Stimulated activated CD8-positive, alpha-beta memory T cell treated with anti-CD3 and anti-CD28 coated beads, Interleukin-4, amount 100 ng/mL, for 24 hours (primary cell): ENCODE data around the gene PLCB4.

Experiments used
- DNase-seq: peaks from one replicate; pipeline ENCODE4 v3.0.0-alpha.2; 2020; ENCODE audit warnings: low read depth

Gene PLCB4

GRCh38 chr20:9323622-9324021, 254.7 kb downstream of the PLCB4 start:
- DNase-seq = no peak

DNA sequence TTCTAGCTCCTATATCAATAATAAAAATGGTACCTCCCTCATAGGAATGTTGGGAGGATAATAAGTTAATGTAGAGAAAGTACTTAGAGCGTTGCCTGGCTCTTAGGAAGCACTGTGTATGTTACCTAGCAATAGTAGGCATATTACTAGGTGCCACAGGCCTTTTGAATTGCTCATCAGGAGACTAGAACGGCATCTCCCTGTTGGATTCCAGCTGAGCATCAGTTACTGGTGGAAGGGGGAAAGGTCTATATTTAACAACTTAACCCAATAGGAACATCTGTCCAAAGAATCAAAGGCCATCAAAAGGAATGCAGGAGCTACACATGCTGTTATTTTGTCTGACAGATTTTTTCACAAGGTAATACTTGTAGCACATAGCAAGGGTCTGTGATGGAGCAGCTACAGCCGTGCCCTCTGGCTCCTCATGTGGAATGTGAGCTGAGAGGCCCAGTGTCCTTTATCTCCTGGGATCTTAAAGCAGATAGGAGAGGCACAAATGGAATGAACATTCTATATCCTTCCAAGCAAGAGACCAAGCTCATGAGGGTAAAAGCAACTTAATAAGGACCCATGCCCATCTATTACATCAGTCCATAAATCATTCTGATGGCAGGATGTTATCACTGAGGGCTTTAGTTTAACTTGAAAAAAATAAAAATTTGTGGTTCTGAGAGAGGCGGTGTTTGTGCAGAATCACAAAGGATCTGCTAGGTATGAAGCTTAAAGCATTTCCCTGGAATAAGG, 260.6 kb downstream of the PLCB4 start:
- no peak for DNase-seq

DNA sequence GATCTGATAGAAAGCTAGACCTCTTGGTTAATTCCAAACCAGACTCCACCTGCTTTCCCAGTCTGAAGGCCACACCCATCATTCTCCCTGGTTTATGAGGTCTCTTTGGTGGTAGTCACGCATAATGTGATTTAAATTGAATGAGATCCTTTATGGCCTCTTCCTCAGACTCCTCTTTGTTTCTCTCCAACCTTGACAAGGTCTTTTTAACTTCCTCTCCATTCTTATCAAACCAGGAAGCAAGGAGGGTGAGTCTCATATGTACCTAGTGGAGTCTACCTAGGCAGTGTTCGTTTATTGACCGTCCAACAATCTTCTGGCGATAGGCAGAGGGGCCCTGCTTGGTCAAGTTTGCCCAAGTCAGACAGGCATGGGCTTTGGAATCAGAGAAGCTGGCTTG, 261.3 kb downstream of the PLCB4 start:
- no peak for DNase-seq

GRCh38 chr20:9331707-9332435, 263.0 kb downstream of the PLCB4 start:
- no peak for DNase-seq

DNA sequence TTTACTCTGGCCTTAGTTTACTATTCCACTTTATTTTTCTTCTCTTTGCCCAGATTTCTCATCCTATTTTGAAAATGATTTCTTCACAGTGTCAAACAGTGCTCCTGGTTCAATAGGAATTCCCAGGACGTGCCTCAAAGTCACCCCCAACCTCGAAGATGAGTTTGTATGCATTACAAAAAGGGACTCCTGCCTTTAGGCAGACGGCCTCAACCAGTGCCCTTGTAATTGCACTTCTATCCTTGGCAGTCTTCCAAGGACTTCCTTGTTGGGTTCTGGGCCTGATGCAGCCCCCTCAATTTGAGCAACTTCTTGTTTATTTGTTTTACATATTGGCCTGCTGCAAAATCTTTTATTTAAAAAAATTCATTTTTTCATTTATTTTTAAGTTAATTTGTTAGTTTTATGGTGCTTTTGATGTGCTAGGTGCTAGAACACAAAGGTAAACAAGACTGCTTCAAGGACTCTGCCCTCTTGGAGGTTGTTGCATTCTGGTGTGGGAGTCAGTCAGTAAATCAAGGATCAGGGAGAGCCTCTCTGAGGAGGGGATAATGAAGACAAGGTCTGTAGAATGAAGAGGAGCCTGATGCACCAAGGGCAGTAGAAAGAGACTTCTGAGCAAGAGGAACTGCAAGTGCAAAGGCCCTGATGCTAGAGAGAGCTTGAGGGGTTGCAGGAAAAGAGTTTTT, 264.0 kb downstream of the PLCB4 start:
- DNase-seq = no peak

DNA sequence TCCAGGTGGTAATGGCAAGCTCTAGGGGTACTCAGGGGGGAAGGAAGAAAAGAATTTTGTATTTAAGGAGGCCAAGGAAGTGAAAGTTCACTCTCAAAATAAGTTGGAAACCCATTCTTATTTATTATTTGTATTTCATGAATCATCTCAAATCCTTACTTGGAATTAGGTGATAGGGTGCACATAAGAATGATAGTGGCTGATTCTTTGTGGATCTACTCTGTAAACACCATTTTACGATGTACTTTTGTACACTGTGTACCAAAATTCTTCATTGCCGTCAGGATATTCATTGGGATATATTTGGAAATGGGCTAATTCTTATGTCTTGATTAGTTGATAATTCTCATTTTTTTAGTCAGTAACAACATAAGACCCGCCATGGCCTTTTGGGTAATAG, 266.0 kb downstream of the PLCB4 start:
- no peak for DNase-seq

DNA sequence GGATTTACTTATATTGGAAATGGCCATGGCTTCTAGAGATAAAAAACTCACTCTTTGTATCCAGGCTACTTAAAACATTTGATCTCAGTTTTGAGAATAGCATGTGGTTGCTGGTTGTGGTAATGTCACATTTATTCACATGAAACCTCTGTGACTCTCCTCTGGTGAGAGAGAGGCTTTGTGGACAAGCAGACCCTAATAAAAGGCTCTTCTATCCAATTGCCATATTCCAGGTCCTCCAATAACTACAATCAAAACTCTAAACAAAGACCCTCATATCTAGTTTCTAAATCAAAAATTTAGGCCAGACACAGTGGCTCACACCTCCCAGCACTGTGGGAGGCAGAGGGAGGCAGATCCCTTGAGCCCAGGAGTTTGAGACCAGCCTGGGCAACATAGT, 269.2 kb downstream of the PLCB4 start:
- no peak for DNase-seq

GRCh38 chr20:9339708-9340107, 270.8 kb downstream of the PLCB4 start:
- DNase-seq = no peak

- DNase-seq = no peak
Measured at GRCh38 chr20:9342651-9343050, 273.8 kb downstream of the PLCB4 start.

DNA sequence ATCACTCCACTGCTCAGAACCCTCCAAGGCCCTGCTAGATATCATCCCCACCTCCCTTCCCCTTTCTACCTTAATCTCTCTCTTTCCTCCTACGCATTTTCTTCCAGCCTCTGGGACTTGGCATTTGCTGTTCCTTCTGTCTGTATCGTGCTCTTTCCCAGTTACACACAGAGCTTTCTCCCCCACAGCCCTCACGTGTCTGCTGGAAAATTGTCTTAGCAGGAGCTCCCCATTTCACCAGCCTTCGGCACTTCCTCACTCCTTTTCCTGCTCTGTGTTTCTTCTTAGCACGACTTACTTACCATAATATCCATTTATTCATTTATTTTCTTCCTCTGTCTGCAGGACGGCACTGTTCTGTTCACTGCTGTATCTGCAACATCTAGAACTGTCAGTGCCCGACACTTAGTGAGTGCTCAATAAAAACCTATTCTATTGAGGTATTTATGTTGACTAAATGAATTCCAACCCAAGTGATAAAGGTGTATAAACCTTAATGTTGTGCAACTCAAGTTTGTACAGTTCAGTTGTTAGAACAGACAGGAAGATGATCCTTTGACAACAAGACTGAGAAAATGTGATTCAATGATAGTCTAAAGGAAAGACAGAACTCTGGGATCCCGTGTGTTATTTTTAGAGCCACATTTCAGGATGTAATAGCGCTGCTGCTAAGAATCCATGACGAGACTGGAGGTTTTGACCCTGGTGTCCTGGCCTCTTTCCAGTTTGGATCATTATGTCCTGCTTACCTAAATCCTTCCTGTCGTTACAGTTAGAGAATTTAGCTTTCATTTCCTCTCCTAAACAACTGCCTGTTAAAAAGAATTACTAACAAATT, 275.4 kb downstream of the PLCB4 start:
- DNase-seq = no peak

- no peak for DNase-seq
Measured at GRCh38 chr20:9348316-9348715, 279.4 kb downstream of the PLCB4 start.

DNA sequence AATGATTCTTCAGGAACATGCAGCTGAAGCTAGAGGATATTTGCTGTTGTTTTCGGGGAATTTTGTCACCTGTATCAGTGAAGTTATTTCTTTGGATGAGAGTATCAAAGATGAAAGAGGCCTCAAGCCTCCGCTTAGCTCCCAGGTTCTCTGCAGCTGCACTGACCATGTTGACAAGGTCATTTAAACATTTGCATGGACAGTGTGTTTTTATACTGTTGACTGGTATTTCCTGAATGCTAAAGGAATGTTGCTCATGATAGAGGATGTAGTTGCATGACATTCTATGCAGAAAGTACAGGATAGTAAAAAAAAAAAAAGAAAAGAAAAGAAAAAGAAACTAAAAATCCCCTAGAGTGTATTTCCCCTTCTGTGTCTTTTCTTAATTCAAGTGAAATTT, 279.9 kb downstream of the PLCB4 start:
- DNase-seq = no peak

GRCh38 chr20:9349249-9349648, 280.4 kb downstream of the PLCB4 start:
- no peak for DNase-seq

GRCh38 chr20:9352739-9353138, 283.9 kb downstream of the PLCB4 start:
- DNase-seq = no peak

DNA sequence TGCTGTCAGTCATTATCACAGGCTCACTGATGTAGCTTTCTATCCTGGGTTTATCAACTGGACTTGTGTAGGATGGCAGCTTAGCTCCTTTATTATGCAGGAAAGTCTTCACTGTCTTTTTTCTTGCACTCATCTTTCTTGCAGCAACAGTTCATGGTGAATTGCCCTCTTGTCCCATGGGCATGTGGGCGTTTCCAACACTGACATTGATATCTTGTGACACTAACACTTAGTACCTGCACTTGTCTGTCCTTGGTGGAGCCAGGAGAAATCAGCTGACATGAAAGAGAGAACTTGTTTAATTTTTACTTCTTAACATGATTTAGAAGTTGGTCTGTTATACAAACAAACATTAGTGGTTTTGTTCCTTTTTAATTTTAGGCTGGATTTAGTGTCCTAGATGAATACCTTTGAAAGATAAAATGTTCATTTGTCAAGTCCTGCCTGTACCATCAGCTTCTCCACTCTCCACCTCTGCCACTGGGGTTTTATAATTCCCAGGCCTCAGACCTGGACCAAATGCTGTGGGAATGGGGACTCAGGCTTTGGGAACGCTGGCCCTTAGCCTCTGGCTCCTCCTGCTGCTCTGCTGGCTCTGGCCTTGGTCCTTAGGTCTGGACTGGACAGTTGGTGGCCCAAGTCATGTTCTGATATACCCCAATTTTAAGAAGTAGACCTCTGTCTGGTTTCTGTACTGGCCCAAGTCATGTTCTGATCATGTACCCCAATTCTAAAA, 284.5 kb downstream of the PLCB4 start:
- no peak for DNase-seq

GRCh38 chr20:9353916-9354276, 285.0 kb downstream of the PLCB4 start:
- DNase-seq = no peak

GRCh38 chr20:9354579-9354978, 285.7 kb downstream of the PLCB4 start:
- no peak for DNase-seq

- no peak for DNase-seq
Measured at GRCh38 chr20:9358001-9358400, 289.1 kb downstream of the PLCB4 start.

DNA sequence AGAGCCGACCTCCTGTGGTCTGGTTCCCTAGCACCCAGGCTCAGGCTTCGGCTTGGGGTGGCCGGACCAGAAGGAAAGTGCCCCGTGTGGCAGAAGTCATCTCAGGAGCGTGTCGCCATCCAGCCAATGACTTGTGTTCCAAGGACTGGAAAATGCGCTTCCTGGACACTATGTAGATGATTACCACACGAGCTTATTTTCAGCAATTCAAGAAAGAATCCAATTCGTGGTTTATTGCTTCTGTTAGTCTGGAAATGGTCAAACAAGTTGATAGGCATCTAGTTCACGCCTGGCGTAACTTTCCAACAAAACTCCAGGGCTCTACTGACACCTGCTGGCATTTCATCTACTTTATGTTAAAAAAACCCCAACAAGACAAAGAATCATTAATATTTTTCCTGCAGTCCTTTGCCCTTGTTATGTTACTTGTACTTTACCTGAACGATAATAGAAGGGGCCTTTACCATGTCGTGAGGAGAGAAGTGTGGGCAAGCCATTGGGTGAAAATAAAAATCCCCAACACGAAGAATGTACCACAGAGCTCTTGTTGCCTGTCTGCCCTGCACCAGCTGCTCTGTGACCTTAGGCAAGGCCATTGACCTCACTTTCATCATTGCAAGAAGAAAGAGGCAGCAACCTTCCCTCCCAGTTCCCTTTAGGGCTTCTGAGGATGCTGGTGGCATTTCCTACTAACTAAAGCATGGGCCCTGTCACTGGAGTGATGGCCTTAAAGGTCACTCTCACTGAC, 290.8 kb downstream of the PLCB4 start:
- no peak for DNase-seq

- DNase-seq = no peak
Measured at GRCh38 chr20:9360431-9360830, 291.5 kb downstream of the PLCB4 start.

DNA sequence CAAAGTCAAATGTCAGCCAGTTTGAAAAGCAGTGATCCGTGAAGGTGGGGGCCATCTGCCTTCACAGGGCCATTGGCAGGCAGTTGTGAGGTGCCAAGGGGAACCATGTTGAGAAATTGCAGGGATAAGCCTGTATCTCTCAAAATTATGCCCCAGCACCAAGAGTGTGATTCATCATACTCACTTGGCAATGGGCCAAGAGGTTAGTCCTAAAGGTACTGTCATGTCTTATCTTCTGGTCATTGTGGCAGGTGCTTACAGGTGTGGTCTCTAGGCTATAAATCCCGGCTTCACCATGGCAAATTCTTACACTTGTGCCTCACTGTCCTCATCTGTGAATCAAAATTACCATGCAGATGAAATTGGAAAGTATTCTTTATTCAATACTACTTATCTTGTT, 294.8 kb downstream of the PLCB4 start:
- DNase-seq = no peak
